SK-N-SH (cell line): ENCODE data around the gene AXIN2.

Experiments
- ELF1 ChIP-seq: IDR thresholded peaks from 2 replicates; pipeline ENCODE4 v1.4.0; 2012
- EP300 ChIP-seq, 2 experiments: IDR thresholded peaks; 2 replicates each; pipeline versions ENCODE4 v1.4.0 to v1.6.1; 2012; ENCODE audit warnings: borderline replicate concordance in 1 of 2, low read depth in 1 of 2, low read length in 1 of 2
- GATA2 ChIP-seq: sonication (generic); formaldehyde crosslinking; IDR thresholded peaks from 2 replicates; pipeline ENCODE4 v1.5.0; 2020; ENCODE audit warnings: mild to moderate bottlenecking, missing genetic modification reagents
- NFIC ChIP-seq: IDR thresholded peaks from 2 replicates; pipeline ENCODE4 v1.4.0; 2012; ENCODE audit warnings: borderline replicate concordance
- POLR2AphosphoS5 ChIP-seq: IDR thresholded peaks from 2 replicates; pipeline ENCODE4 v1.6.1; 2012; ENCODE audit warnings: low read depth, low read length
- RCOR1 ChIP-seq: fragments of 150-350 bp; IDR thresholded peaks from 2 replicates; pipeline ENCODE4 v1.6.1; 2017; ENCODE audit warnings: antibody characterized with exemption, low read length
- RFX5 ChIP-seq: IDR thresholded peaks from 2 replicates; pipeline ENCODE4 v1.6.1; 2012; ENCODE audit warnings: mild to moderate bottlenecking, improper control_type of control experiment, low read length
- RXRA ChIP-seq: IDR thresholded peaks from 2 replicates; pipeline ENCODE4 v1.4.0; 2012; ENCODE audit warnings: low read depth, mild to moderate bottlenecking, borderline replicate concordance
- YY1 ChIP-seq: IDR thresholded peaks from 2 replicates; pipeline ENCODE4 v1.4.0; 2012; ENCODE audit warnings: low read depth, mild to moderate bottlenecking
- TF ChIP-seq, protein P1 (sequence below): fragments of 150-350 bp; IDR thresholded peaks from 2 replicates; pipeline ENCODE4 v1.6.1; 2016; ENCODE audit warnings: mild to moderate bottlenecking, low read depth, low read length
- TF ChIP-seq, protein P2 (sequence below): fragments of 200-600 bp; sonication (generic); IDR thresholded peaks from 2 replicates; pipeline ENCODE4 v1.6.1; 2017; ENCODE audit warnings: antibody characterized with exemption, mild to moderate bottlenecking, moderate library complexity
- TF ChIP-seq, protein P3 (sequence below): IDR thresholded peaks from 2 replicates; pipeline ENCODE4 v1.4.0; 2012; ENCODE audit warnings: low read depth
- TF ChIP-seq, protein P4 (sequence below): IDR thresholded peaks from 2 replicates; pipeline ENCODE4 v1.6.1; 2012; ENCODE audit warnings: mild to moderate bottlenecking, low read depth, low read length, moderate library complexity

DNA sequence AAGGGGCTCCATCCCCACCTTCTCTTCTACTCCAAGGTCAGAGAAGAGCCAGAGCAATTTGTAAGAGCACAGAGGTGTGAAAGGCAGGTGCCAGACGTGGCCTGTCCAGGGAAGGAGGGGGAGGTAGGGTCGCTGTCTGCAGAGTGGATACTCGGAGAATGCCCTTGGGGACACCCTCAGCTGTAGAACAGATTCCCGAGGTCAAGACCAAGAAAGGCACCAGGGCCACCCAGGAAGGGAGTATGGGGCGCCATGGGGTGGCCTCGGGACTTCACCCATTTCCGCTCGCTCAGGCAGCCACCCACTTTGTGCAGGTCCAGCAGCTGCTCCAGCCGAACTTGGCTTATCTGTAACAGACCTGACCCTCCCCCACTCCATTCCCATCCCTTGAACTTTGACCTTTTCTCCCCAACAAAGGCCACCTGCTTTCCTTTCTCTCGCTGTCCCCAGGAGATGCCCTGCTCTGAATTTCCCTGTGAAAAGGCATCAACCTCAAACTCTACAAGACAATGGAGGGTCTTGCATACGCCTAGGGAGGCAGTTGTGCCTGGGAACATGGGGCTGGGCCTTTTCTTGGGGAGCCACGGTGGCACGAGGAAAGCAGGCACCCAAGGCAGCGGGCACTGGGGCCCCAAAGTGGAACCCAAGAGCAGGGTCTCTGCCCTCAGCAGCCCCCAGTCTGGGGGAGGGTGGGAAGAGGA is 11.3 kb upstream of the AXIN2 start:
- TF ChIP-seq, protein P1, sequence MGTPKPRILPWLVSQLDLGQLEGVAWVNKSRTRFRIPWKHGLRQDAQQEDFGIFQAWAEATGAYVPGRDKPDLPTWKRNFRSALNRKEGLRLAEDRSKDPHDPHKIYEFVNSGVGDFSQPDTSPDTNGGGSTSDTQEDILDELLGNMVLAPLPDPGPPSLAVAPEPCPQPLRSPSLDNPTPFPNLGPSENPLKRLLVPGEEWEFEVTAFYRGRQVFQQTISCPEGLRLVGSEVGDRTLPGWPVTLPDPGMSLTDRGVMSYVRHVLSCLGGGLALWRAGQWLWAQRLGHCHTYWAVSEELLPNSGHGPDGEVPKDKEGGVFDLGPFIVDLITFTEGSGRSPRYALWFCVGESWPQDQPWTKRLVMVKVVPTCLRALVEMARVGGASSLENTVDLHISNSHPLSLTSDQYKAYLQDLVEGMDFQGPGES = no peak
- TF ChIP-seq, protein P2, sequence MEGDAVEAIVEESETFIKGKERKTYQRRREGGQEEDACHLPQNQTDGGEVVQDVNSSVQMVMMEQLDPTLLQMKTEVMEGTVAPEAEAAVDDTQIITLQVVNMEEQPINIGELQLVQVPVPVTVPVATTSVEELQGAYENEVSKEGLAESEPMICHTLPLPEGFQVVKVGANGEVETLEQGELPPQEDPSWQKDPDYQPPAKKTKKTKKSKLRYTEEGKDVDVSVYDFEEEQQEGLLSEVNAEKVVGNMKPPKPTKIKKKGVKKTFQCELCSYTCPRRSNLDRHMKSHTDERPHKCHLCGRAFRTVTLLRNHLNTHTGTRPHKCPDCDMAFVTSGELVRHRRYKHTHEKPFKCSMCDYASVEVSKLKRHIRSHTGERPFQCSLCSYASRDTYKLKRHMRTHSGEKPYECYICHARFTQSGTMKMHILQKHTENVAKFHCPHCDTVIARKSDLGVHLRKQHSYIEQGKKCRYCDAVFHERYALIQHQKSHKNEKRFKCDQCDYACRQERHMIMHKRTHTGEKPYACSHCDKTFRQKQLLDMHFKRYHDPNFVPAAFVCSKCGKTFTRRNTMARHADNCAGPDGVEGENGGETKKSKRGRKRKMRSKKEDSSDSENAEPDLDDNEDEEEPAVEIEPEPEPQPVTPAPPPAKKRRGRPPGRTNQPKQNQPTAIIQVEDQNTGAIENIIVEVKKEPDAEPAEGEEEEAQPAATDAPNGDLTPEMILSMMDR = no peak
- TF ChIP-seq RCOR1 (no peak), RFX5 (no peak), EP300 (IDR thresholded peaks at IDR 0.05; ENCODE audit: borderline replicate concordance in 1 of 2, low read depth in 1 of 2, low read length in 1 of 2) (no peak), GATA2 (CRISPR knock-in tag) (no peak), RXRA (no peak), ELF1 (no peak), POLR2AphosphoS5 (no peak), NFIC (no peak), YY1 (no peak)
- TF ChIP-seq, protein P3, sequence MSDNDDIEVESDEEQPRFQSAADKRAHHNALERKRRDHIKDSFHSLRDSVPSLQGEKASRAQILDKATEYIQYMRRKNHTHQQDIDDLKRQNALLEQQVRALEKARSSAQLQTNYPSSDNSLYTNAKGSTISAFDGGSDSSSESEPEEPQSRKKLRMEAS = no peak
- TF ChIP-seq, protein P4, sequence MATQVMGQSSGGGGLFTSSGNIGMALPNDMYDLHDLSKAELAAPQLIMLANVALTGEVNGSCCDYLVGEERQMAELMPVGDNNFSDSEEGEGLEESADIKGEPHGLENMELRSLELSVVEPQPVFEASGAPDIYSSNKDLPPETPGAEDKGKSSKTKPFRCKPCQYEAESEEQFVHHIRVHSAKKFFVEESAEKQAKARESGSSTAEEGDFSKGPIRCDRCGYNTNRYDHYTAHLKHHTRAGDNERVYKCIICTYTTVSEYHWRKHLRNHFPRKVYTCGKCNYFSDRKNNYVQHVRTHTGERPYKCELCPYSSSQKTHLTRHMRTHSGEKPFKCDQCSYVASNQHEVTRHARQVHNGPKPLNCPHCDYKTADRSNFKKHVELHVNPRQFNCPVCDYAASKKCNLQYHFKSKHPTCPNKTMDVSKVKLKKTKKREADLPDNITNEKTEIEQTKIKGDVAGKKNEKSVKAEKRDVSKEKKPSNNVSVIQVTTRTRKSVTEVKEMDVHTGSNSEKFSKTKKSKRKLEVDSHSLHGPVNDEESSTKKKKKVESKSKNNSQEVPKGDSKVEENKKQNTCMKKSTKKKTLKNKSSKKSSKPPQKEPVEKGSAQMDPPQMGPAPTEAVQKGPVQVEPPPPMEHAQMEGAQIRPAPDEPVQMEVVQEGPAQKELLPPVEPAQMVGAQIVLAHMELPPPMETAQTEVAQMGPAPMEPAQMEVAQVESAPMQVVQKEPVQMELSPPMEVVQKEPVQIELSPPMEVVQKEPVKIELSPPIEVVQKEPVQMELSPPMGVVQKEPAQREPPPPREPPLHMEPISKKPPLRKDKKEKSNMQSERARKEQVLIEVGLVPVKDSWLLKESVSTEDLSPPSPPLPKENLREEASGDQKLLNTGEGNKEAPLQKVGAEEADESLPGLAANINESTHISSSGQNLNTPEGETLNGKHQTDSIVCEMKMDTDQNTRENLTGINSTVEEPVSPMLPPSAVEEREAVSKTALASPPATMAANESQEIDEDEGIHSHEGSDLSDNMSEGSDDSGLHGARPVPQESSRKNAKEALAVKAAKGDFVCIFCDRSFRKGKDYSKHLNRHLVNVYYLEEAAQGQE = no peak
